Left ventricle myocardium superior (tissue), 1 donor: ENCODE data around the gene ZNF511. TPM values are rescaled to one million over a fixed set of nuclear protein-coding genes. Genes with fewer than 3 reads are reported as not detected.
A peak's percentile ranks its signal among the peaks of the same experiment; 100 is the strongest.

Experiments used
- ATAC-seq: fragments of 200-7000 bp; cut with Tn5 transposase; one replicate; pipeline ENCODE4 v1.9.1; 2020; ENCODE audit warnings: mild to moderate bottlenecking, moderate library complexity
- DNase-seq: peaks from one replicate; pipeline ENCODE4 v3.0.0-alpha.2; 2020
- intact Hi-C: fragments of 100-400 bp; cut with micrococcal nuclease; formaldehyde crosslinking; loops from one replicate; pipeline ENCODE4 v1.11.0; 2022
- total RNA-seq: library from RNA; stranded (reverse); fragmentation: NEBNext Ultra II Directional; extraction: Animal tissue kit (Norgen Biotek cat#: 25700); gene quantifications from one replicate; pipeline ENCODE4 v1.2.1, GENCODE V29; 2021
- donor health status: DM: no; HTN: yes; CAD: no; lungs with severe emphysema.

The ZNF511 gene
- total RNA-seq, 1 donor from 2014 or later: 45.1 TPM

- intact Hi-C loops: no loop called here
- ATAC-seq (no peak), DNase-seq (no peak)
Observed at GRCh38 chr10:133272964-133273420, 35.7 kb upstream of the ZNF511 start.

- DNase-seq: no peak
- intact Hi-C loops: no loop called here
- no peak for ATAC-seq
Observed at GRCh38 chr10:133273534-133274143, 35.1 kb upstream of the ZNF511 start.

GRCh38 chr10:133274751-133275683, 33.7 kb upstream of the ZNF511 start:
- intact Hi-C loops: no loop called here
- DNase-seq: no peak
- no peak for ATAC-seq

- intact Hi-C loops: no loop called here
- no peak for DNase-seq
- ATAC-seq: no peak
Observed at GRCh38 chr10:133275684-133276092, 33.0 kb upstream of the ZNF511 start.

GRCh38 chr10:133276100-133276434, 32.6 kb upstream of the ZNF511 start:
- ATAC-seq (no peak), DNase-seq (no peak)
- intact Hi-C loops: no loop called here

- peak; percentile 68 for DNase-seq
- peak; percentile 33 for ATAC-seq
- intact Hi-C loops: no loop called here
Observed at GRCh38 chr10:133276435-133277201, 32.1 kb upstream of the ZNF511 start, which contains the start of gene ADAM8. TSS of gene ADAM8 (minus strand) at chr10:133276868. CDS start at chr10:133276817, 51 bp downstream.

- DNase-seq (no peak), ATAC-seq (no peak)
- intact Hi-C loops: no loop called here
Observed at GRCh38 chr10:133277277-133277992, 31.3 kb upstream of the ZNF511 start.

GRCh38 chr10:133277993-133278576, 30.6 kb upstream of the ZNF511 start:
- intact Hi-C loops: no loop called here
- DNase-seq (no peak), ATAC-seq (no peak)

GRCh38 chr10:133278577-133279265, 30.0 kb upstream of the ZNF511 start:
- intact Hi-C loops: no loop called here
- ATAC-seq: peak; percentile 37
- DNase-seq: peak; percentile 67

- DNase-seq: no peak
- intact Hi-C loops: no loop called here
- ATAC-seq: no peak
Observed at GRCh38 chr10:133279326-133280226, 29.1 kb upstream of the ZNF511 start.

- intact Hi-C loops: no loop called here
- DNase-seq (no peak), ATAC-seq (no peak)
Observed at GRCh38 chr10:133280391-133281059, 28.2 kb upstream of the ZNF511 start.

GRCh38 chr10:133281084-133281483, 27.6 kb upstream of the ZNF511 start:
- ATAC-seq: no peak
- DNase-seq: no peak
- intact Hi-C loops: no loop called here

GRCh38 chr10:133281628-133282372, 26.9 kb upstream of the ZNF511 start:
- ATAC-seq (no peak), DNase-seq (no peak)
- intact Hi-C loops: no loop called here

- intact Hi-C loops: no loop called here
- DNase-seq (no peak), ATAC-seq (no peak)
Observed at GRCh38 chr10:133282846-133283390, 25.8 kb upstream of the ZNF511 start.

- DNase-seq (no peak), ATAC-seq (no peak)
- intact Hi-C loops: no loop called here
Observed at GRCh38 chr10:133283931-133284330, 24.8 kb upstream of the ZNF511 start.

GRCh38 chr10:133285217-133285616, 23.5 kb upstream of the ZNF511 start:
- no peak for DNase-seq
- intact Hi-C loops: no loop called here

More at GRCh38 chr10:133285217-133285616, 23.5 kb upstream of the ZNF511 start:
- no peak for ATAC-seq
